ENCODE data around the gene NAV2. TPM values are rescaled to one million over a fixed set of nuclear protein-coding genes. Genes with fewer than 3 reads are reported as not detected.

The NAV2 gene
- total RNA-seq, 1 experiment from 2014 or later = 139 TPM

- Mint-ChIP-seq H3K4me3 (ENCODE audit: unreplicated experiment) (no peak overlapping the region), H3K9me3 (ENCODE audit: unreplicated experiment) (no peaks in the 10 kb centered on the region), H3K36me3 (ENCODE audit: insufficient read depth, unreplicated experiment) (peaks cover 100% of the 10 kb centered on the region), H3K4me1 (ENCODE audit: insufficient read depth, unreplicated experiment) (peaks cover 2% of the 10 kb centered on the region), H3K27ac (ENCODE audit: low read depth, unreplicated experiment) (no peak overlapping the region), H3K27me3 (ENCODE audit: insufficient read depth, unreplicated experiment) (no peaks in the 10 kb centered on the region)
- TF ChIP-seq CTCF (IDR thresholded peaks at IDR 0.05; ENCODE audit: unreplicated experiment) = no peak
- POLR2A ChIA-PET = interaction anchor here (1.4 kb wide), 1 partner anchor 149 kb away, joined by 3 read pairs; no protein-coding TSS in a partner anchor
- intact Hi-C loops (cut with micrococcal nuclease) = no loop called here
- BruUV-seq (replicated peaks) = no TSS peak
- CTCF ChIA-PET = interaction anchor here (0.6 kb wide), 2 partner anchors 14 to 21 kb away, joined by 3 read pairs; no protein-coding TSS in a partner anchor
- DNase-seq (ENCODE audit: unreplicated experiment) = no peak
These were observed 382.6 kb downstream of the NAV2 start for GRCh38 chr11:20095189-20095588.

GRCh38 chr11:20097319-20098221, 384.9 kb downstream of the NAV2 start:
- no peak for DNase-seq (ENCODE audit: unreplicated experiment)
- H3K36me3 Mint-ChIP-seq (ENCODE audit: insufficient read depth, unreplicated experiment) = peaks cover 100% of the 10 kb centered on the region
- H3K27me3 Mint-ChIP-seq (ENCODE audit: insufficient read depth, unreplicated experiment) = no peaks in the 10 kb centered on the region
- no TSS peak for BruUV-seq (replicated peaks)
- intact Hi-C loops (cut with micrococcal nuclease) = no loop called here
- H3K27ac Mint-ChIP-seq (ENCODE audit: low read depth, unreplicated experiment) = no peak overlapping the region
- POLR2A ChIA-PET = interaction anchor here (1.0 to 1.9 kb wide), 2 partner anchors 8 to 12 kb away, joined by 4 to 5 read pairs; no protein-coding TSS in a partner anchor
- no peak overlapping the region for H3K4me3 Mint-ChIP-seq (ENCODE audit: unreplicated experiment)
- no peak for TF ChIP-seq CTCF (IDR thresholded peaks at IDR 0.05; ENCODE audit: unreplicated experiment)
- CTCF ChIA-PET = interaction anchor here (0.6 to 2.2 kb wide), 4 partner anchors 9 to 158 kb away, joined by 3 to 10 read pairs (median 7); no protein-coding TSS in a partner anchor
- no peaks in the 10 kb centered on the region for H3K9me3 Mint-ChIP-seq (ENCODE audit: unreplicated experiment)
- H3K4me1 Mint-ChIP-seq (ENCODE audit: insufficient read depth, unreplicated experiment) = peaks cover 5% of the 10 kb centered on the region

- peaks cover 5% of the 10 kb centered on the region for H3K4me1 Mint-ChIP-seq (ENCODE audit: insufficient read depth, unreplicated experiment)
- no peak for DNase-seq (ENCODE audit: unreplicated experiment)
- no peaks in the 10 kb centered on the region for H3K27me3 Mint-ChIP-seq (ENCODE audit: insufficient read depth, unreplicated experiment)
- TF ChIP-seq CTCF (IDR thresholded peaks at IDR 0.05; ENCODE audit: unreplicated experiment) = no peak
- no TSS peak for BruUV-seq (replicated peaks)
- ChIA-PET POLR2A (interaction anchor here (0.6 to 2.2 kb wide), 4 partner anchors 9 to 74 kb away, joined by 3 to 8 read pairs (median 4); no protein-coding TSS in a partner anchor), CTCF (interaction anchor here (0.7 to 2.1 kb wide), 5 partner anchors 11 to 220 kb away, joined by 3 to 9 read pairs (median 3); no protein-coding TSS in a partner anchor)
- H3K36me3 Mint-ChIP-seq (ENCODE audit: insufficient read depth, unreplicated experiment) = peaks cover 100% of the 10 kb centered on the region
- H3K27ac Mint-ChIP-seq (ENCODE audit: low read depth, unreplicated experiment) = no peak overlapping the region
- H3K9me3 Mint-ChIP-seq (ENCODE audit: unreplicated experiment) = no peaks in the 10 kb centered on the region
- intact Hi-C loops (cut with micrococcal nuclease) = no loop called here
- no peak overlapping the region for H3K4me3 Mint-ChIP-seq (ENCODE audit: unreplicated experiment)
These were observed 386.9 kb downstream of the NAV2 start for GRCh38 chr11:20099527-20099926.

- Mint-ChIP-seq H3K9me3 (ENCODE audit: unreplicated experiment) (no peaks in the 10 kb centered on the region), H3K36me3 (ENCODE audit: insufficient read depth, unreplicated experiment) (peaks cover 100% of the 10 kb centered on the region), H3K27ac (ENCODE audit: low read depth, unreplicated experiment) (peak overlapping the region; percentile 36), H3K27me3 (ENCODE audit: insufficient read depth, unreplicated experiment) (no peaks in the 10 kb centered on the region), H3K4me3 (ENCODE audit: unreplicated experiment) (no peak overlapping the region), H3K4me1 (ENCODE audit: insufficient read depth, unreplicated experiment) (peaks cover 5% of the 10 kb centered on the region)
- no peak for TF ChIP-seq CTCF (IDR thresholded peaks at IDR 0.05; ENCODE audit: unreplicated experiment)
- no peak for DNase-seq (ENCODE audit: unreplicated experiment)
- CTCF ChIA-PET = interaction anchor here (0.5 to 1.7 kb wide), 4 partner anchors 8 to 545 kb away, joined by 3 to 10 read pairs (median 4); no protein-coding TSS in a partner anchor
- POLR2A ChIA-PET = interaction anchor here (0.6 to 1.1 kb wide), 2 partner anchors 56 to 265 kb away, joined by 3 read pairs; no protein-coding TSS in a partner anchor
- no TSS peak for BruUV-seq (replicated peaks)
- intact Hi-C loops (cut with micrococcal nuclease) = no loop called here
These were observed 389.8 kb downstream of the NAV2 start for GRCh38 chr11:20102397-20102796.
